Measurements from ENCODE around the gene CDHR1.

The CDHR1 gene

GRCh38 chr10:84181631-84182030 is 12.7 kb upstream of the CDHR1 start:
- Histone ChIP-seq H3K36me3 (ENCODE audit: control insufficient read depth in 5 of 5, insufficient read depth in 5 of 5, low read length in 5 of 5) (no peaks in the 10 kb centered on the region), H3K27ac (ENCODE audit: low read depth, low read length) (no peak overlapping the region), H3K9ac (ENCODE audit: low read length in 5 of 5) (no peak overlapping the region), H3K27me3 (ENCODE audit: control insufficient read depth in 5 of 5, insufficient read depth in 4 of 5, low read length in 5 of 5) (peaks cover 0 to 8% (median 2%) of the 10 kb centered on the region in 5 donors), H3K9me3 (ENCODE audit: control insufficient read depth in 5 of 5, low read length in 5 of 5) (no peaks in the 10 kb centered on the region), H3K4me1 (ENCODE audit: control insufficient read depth in 5 of 5, insufficient read depth in 5 of 5, low read length in 5 of 5) (no peaks in the 10 kb centered on the region), H3K4me3 (ENCODE audit: low read depth in 1 of 5, low read length in 5 of 5) (no peak overlapping the region)

- no peaks in the 10 kb centered on the region for H3K36me3 ChIP-seq (ENCODE audit: control insufficient read depth in 5 of 5, insufficient read depth in 5 of 5, low read length in 5 of 5)
- H3K4me3 ChIP-seq (ENCODE audit: low read depth in 1 of 5, low read length in 5 of 5) = no peak overlapping the region
- no peaks in the 10 kb centered on the region for H3K4me1 ChIP-seq (ENCODE audit: control insufficient read depth in 5 of 5, insufficient read depth in 5 of 5, low read length in 5 of 5)
- no peak overlapping the region for H3K9ac ChIP-seq (ENCODE audit: low read length in 5 of 5)
- H3K9me3 ChIP-seq (ENCODE audit: control insufficient read depth in 5 of 5, low read length in 5 of 5) = no peaks in the 10 kb centered on the region
- H3K27me3 ChIP-seq (ENCODE audit: control insufficient read depth in 5 of 5, insufficient read depth in 4 of 5, low read length in 5 of 5) = peaks cover 0 to 8% (median 4%) of the 10 kb centered on the region in 5 donors
- H3K27ac ChIP-seq (ENCODE audit: low read depth, low read length) = no peak overlapping the region
These were observed 9.8 kb upstream of the CDHR1 start for GRCh38 chr10:84184517-84184916.

GRCh38 chr10:84185526-84186175 is 8.7 kb upstream of the CDHR1 start:
- Histone ChIP-seq H3K4me1 (ENCODE audit: control insufficient read depth in 5 of 5, insufficient read depth in 5 of 5, low read length in 5 of 5) (peaks cover 0 to 2% (median 0%) of the 10 kb centered on the region in 5 donors), H3K27me3 (ENCODE audit: control insufficient read depth in 5 of 5, insufficient read depth in 4 of 5, low read length in 5 of 5) (peaks cover 0 to 11% (median 4%) of the 10 kb centered on the region in 5 donors), H3K36me3 (ENCODE audit: control insufficient read depth in 5 of 5, insufficient read depth in 5 of 5, low read length in 5 of 5) (no peaks in the 10 kb centered on the region), H3K9me3 (ENCODE audit: control insufficient read depth in 5 of 5, low read length in 5 of 5) (no peaks in the 10 kb centered on the region), H3K27ac (ENCODE audit: low read depth, low read length) (no peak overlapping the region), H3K9ac (ENCODE audit: low read length in 5 of 5) (no peak overlapping the region), H3K4me3 (ENCODE audit: low read depth in 1 of 5, low read length in 5 of 5) (no peak overlapping the region)

- peaks cover 0 to 7% (median 0%) of the 10 kb centered on the region in 5 donors for H3K4me1 ChIP-seq (ENCODE audit: control insufficient read depth in 5 of 5, insufficient read depth in 5 of 5, low read length in 5 of 5)
- H3K9ac ChIP-seq (ENCODE audit: low read length in 5 of 5) = no peak overlapping the region
- peaks cover 7 to 20% (median 12%) of the 10 kb centered on the region in 5 donors for H3K27me3 ChIP-seq (ENCODE audit: control insufficient read depth in 5 of 5, insufficient read depth in 4 of 5, low read length in 5 of 5)
- H3K36me3 ChIP-seq (ENCODE audit: control insufficient read depth in 5 of 5, insufficient read depth in 5 of 5, low read length in 5 of 5) = no peaks in the 10 kb centered on the region
- no peak overlapping the region for H3K4me3 ChIP-seq (ENCODE audit: low read depth in 1 of 5, low read length in 5 of 5)
- H3K27ac ChIP-seq (ENCODE audit: low read depth, low read length) = no peak overlapping the region
- H3K9me3 ChIP-seq (ENCODE audit: control insufficient read depth in 5 of 5, low read length in 5 of 5) = no peaks in the 10 kb centered on the region
These were observed 5.5 kb upstream of the CDHR1 start for GRCh38 chr10:84188815-84189214.

- Histone ChIP-seq H3K9ac (ENCODE audit: low read length in 5 of 5) (no peak overlapping the region), H3K4me1 (ENCODE audit: control insufficient read depth in 5 of 5, insufficient read depth in 5 of 5, low read length in 5 of 5) (peaks cover 0 to 23% (median 12%) of the 10 kb centered on the region in 5 donors), H3K36me3 (ENCODE audit: control insufficient read depth in 5 of 5, insufficient read depth in 5 of 5, low read length in 5 of 5) (no peaks in the 10 kb centered on the region), H3K4me3 (ENCODE audit: low read depth in 1 of 5, low read length in 5 of 5) (no peak overlapping the region), H3K9me3 (ENCODE audit: control insufficient read depth in 5 of 5, low read length in 5 of 5) (no peaks in the 10 kb centered on the region), H3K27me3 (ENCODE audit: control insufficient read depth in 5 of 5, insufficient read depth in 4 of 5, low read length in 5 of 5) (peaks cover 21 to 33% (median 26%) of the 10 kb centered on the region in 5 donors), H3K27ac (ENCODE audit: low read depth, low read length) (no peak overlapping the region)
These were observed 3.7 kb upstream of the CDHR1 start for GRCh38 chr10:84190621-84191020.

- Histone ChIP-seq H3K27ac (ENCODE audit: low read depth, low read length) (no peak overlapping the region), H3K4me1 (ENCODE audit: control insufficient read depth in 5 of 5, insufficient read depth in 5 of 5, low read length in 5 of 5) (peaks cover 0 to 23% (median 12%) of the 10 kb centered on the region in 5 donors), H3K36me3 (ENCODE audit: control insufficient read depth in 5 of 5, insufficient read depth in 5 of 5, low read length in 5 of 5) (no peaks in the 10 kb centered on the region), H3K4me3 (ENCODE audit: low read depth in 1 of 5, low read length in 5 of 5) (no peak overlapping the region), H3K27me3 (ENCODE audit: control insufficient read depth in 5 of 5, insufficient read depth in 4 of 5, low read length in 5 of 5) (peaks cover 26 to 33% (median 30%) of the 10 kb centered on the region in 5 donors), H3K9ac (ENCODE audit: low read length in 5 of 5) (no peak overlapping the region), H3K9me3 (ENCODE audit: control insufficient read depth in 5 of 5, low read length in 5 of 5) (no peaks in the 10 kb centered on the region)
These were observed 3.2 kb upstream of the CDHR1 start for GRCh38 chr10:84191106-84191505.

GRCh38 chr10:84193327-84193726 is 1.0 kb upstream of the CDHR1 start:
- Histone ChIP-seq H3K9ac (ENCODE audit: low read length in 5 of 5) (no peak overlapping the region), H3K4me3 (ENCODE audit: low read depth in 1 of 5, low read length in 5 of 5) (no peak overlapping the region), H3K9me3 (ENCODE audit: control insufficient read depth in 5 of 5, low read length in 5 of 5) (no peaks in the 10 kb centered on the region), H3K27me3 (ENCODE audit: control insufficient read depth in 5 of 5, insufficient read depth in 4 of 5, low read length in 5 of 5) (peaks cover 26 to 51% (median 47%) of the 10 kb centered on the region in 5 donors), H3K36me3 (ENCODE audit: control insufficient read depth in 5 of 5, insufficient read depth in 5 of 5, low read length in 5 of 5) (no peaks in the 10 kb centered on the region), H3K4me1 (ENCODE audit: control insufficient read depth in 5 of 5, insufficient read depth in 5 of 5, low read length in 5 of 5) (peaks cover 0 to 23% (median 12%) of the 10 kb centered on the region in 5 donors), H3K27ac (ENCODE audit: low read depth, low read length) (no peak overlapping the region)

GRCh38 chr10:84193846-84194423 is 402 bp upstream of the CDHR1 start:
- no peaks in the 10 kb centered on the region for H3K9me3 ChIP-seq (ENCODE audit: control insufficient read depth in 5 of 5, low read length in 5 of 5)
- peaks cover 26 to 54% (median 47%) of the 10 kb centered on the region in 5 donors for H3K27me3 ChIP-seq (ENCODE audit: control insufficient read depth in 5 of 5, insufficient read depth in 4 of 5, low read length in 5 of 5)
- H3K9ac ChIP-seq (ENCODE audit: low read length in 5 of 5) = no peak overlapping the region
- no peaks in the 10 kb centered on the region for H3K36me3 ChIP-seq (ENCODE audit: control insufficient read depth in 5 of 5, insufficient read depth in 5 of 5, low read length in 5 of 5)
- peaks cover 0 to 23% (median 12%) of the 10 kb centered on the region in 5 donors for H3K4me1 ChIP-seq (ENCODE audit: control insufficient read depth in 5 of 5, insufficient read depth in 5 of 5, low read length in 5 of 5)
- H3K27ac ChIP-seq (ENCODE audit: low read depth, low read length) = no peak overlapping the region
- H3K4me3 ChIP-seq (ENCODE audit: low read depth in 1 of 5, low read length in 5 of 5) = peak overlapping the region; percentile 15 to 60 (median 48)

GRCh38 chr10:84195044-84195830 is 900 bp downstream of the CDHR1 start:
- H3K9me3 ChIP-seq (ENCODE audit: control insufficient read depth in 5 of 5, low read length in 5 of 5) = no peaks in the 10 kb centered on the region
- peak overlapping the region in 3 of 5 donors; percentile 42 to 60 (median 48) for H3K4me3 ChIP-seq (ENCODE audit: low read depth in 1 of 5, low read length in 5 of 5)
- H3K27ac ChIP-seq (ENCODE audit: low read depth, low read length) = no peak overlapping the region
- H3K9ac ChIP-seq (ENCODE audit: low read length in 5 of 5) = no peak overlapping the region
- peaks cover 0 to 23% (median 12%) of the 10 kb centered on the region in 5 donors for H3K4me1 ChIP-seq (ENCODE audit: control insufficient read depth in 5 of 5, insufficient read depth in 5 of 5, low read length in 5 of 5)
- H3K27me3 ChIP-seq (ENCODE audit: control insufficient read depth in 5 of 5, insufficient read depth in 4 of 5, low read length in 5 of 5) = peaks cover 26 to 54% (median 47%) of the 10 kb centered on the region in 5 donors
- H3K36me3 ChIP-seq (ENCODE audit: control insufficient read depth in 5 of 5, insufficient read depth in 5 of 5, low read length in 5 of 5) = no peaks in the 10 kb centered on the region

- H3K27ac ChIP-seq (ENCODE audit: low read depth, low read length) = no peak overlapping the region
- H3K27me3 ChIP-seq (ENCODE audit: control insufficient read depth in 5 of 5, insufficient read depth in 4 of 5, low read length in 5 of 5) = peaks cover 26 to 51% (median 44%) of the 10 kb centered on the region in 5 donors
- no peaks in the 10 kb centered on the region for H3K36me3 ChIP-seq (ENCODE audit: control insufficient read depth in 5 of 5, insufficient read depth in 5 of 5, low read length in 5 of 5)
- H3K9me3 ChIP-seq (ENCODE audit: control insufficient read depth in 5 of 5, low read length in 5 of 5) = no peaks in the 10 kb centered on the region
- peaks cover 0 to 17% (median 12%) of the 10 kb centered on the region in 5 donors for H3K4me1 ChIP-seq (ENCODE audit: control insufficient read depth in 5 of 5, insufficient read depth in 5 of 5, low read length in 5 of 5)
- H3K9ac ChIP-seq (ENCODE audit: low read length in 5 of 5) = no peak overlapping the region
- H3K4me3 ChIP-seq (ENCODE audit: low read depth in 1 of 5, low read length in 5 of 5) = no peak overlapping the region
These were observed 1.7 kb downstream of the CDHR1 start for GRCh38 chr10:84196083-84196482.

All from subcutaneous abdominal adipose tissue (tissue), 5 donors.